Heart right ventricle (tissue), 16 donors: Measurements from ENCODE around the gene WHAMM. TPM values are rescaled to one million over a fixed set of nuclear protein-coding genes. Genes with fewer than 3 reads are reported as not detected.

Experiments
- ATAC-seq, 8 donors: fragments of 200-7000 bp; cut with Tn5 transposase; one replicate each; pipeline ENCODE4 v1.9.1; 2020; ENCODE audit warnings: mild to moderate bottlenecking in 8 of 8, moderate library complexity in 8 of 8, moderate number of reproducible peaks in 1 of 8
- DNase-seq, 2 donors: peaks; one replicate each; pipeline ENCODE4 v3.0.0-alpha.2; 2020
- H3K27ac ChIP-seq, 10 donors: fragments of 200-600 bp; sonication (generic) in 2 of 10; one replicate each; pipeline versions ENCODE4 v1.5.0 to v1.8.0; 2020 to 2022; ENCODE audit warnings: mild to moderate bottlenecking in 3 of 10
- H3K27me3 ChIP-seq, 7 donors: fragments of 200-600 bp; one replicate each; pipeline ENCODE4 v1.8.0; 2021 to 2022; ENCODE audit warnings: mild to moderate bottlenecking in 2 of 7
- H3K36me3 ChIP-seq, 9 donors: fragments of 200-600 bp; sonication (generic) in 1 of 9; one replicate each; pipeline versions ENCODE4 v1.5.0 to v1.8.0; 2020 to 2022; ENCODE audit warnings: mild to moderate bottlenecking in 2 of 9
- H3K4me1 ChIP-seq, 9 donors: fragments of 200-600 bp; sonication (generic) in 1 of 9; one replicate each; pipeline versions ENCODE4 v1.5.0 to v1.8.0; 2020 to 2022; ENCODE audit warnings: mild to moderate bottlenecking in 4 of 9
- H3K4me3 ChIP-seq, 10 donors: fragments of 200-600 bp; sonication (generic) in 2 of 10; one replicate each; pipeline versions ENCODE4 v1.5.0 to v1.8.0; 2020 to 2022; ENCODE audit warnings: mild to moderate bottlenecking in 7 of 10, moderate library complexity in 2 of 10
- H3K9me3 ChIP-seq, 11 donors: fragments of 200-600 bp in 10 of 11; sonication (generic) in 2 of 11; one replicate each; pipeline versions ENCODE4 v1.5.0 to v1.8.0; 2013 to 2022; ENCODE audit warnings: mild to moderate bottlenecking in 2 of 11, control low read depth in 1 of 11, moderate library complexity in 1 of 11
- whole genome bisulfite sequencing, 2 donors: extraction: QIAGEN DNeasy Blood & Tissue Kit; methylation state at CpG; one replicate each; pipeline ENCODE4 v1.1.7; 2013; ENCODE audit warnings: inconsistent platforms in 1 of 2; 5-methylcytosine and 5-hydroxymethylcytosine counted together
- intact Hi-C, 10 donors: fragments of 100-400 bp; cut with DNase I; formaldehyde crosslinking; loops; one replicate each; pipeline versions ENCODE4 v1.11.1 to v1.14.2; 2022
- polyA plus RNA-seq, 2 donors: library from polyadenylated mRNA; stranded (reverse); fragments of 200-250 nt; gene quantifications; one replicate each; pipeline ENCODE4 v1.2.3, GENCODE V29; 2013
- total RNA-seq, 10 donors: library from RNA; stranded (reverse); fragmentation: NEBNext Ultra II Directional in 3 of 10; extraction: Animal tissue kit (Norgen Biotek cat#: 25700) in 3 of 10; gene quantifications; one replicate each; pipeline versions ENCODE4 v1.2.1 to v1.2.4, GENCODE V29; 2021 to 2023
- TF ChIP-seq, protein P1 (sequence below), 9 donors: fragments of 200-600 bp; sonication (generic) in 2 of 9; IDR thresholded peaks; one replicate each; pipeline versions ENCODE4 v1.5.0 to v1.8.0; 2021 to 2022; ENCODE audit warnings: antibody characterized with exemption in 9 of 9, mild to moderate bottlenecking in 5 of 9, moderate library complexity in 1 of 9
- donor health status: Arrhythmogenic right ventricular cardiomyopathy.
- donor health status: ischemic (EF 13 %, LVEDD 7.1; RV severe dilation, severe dysfunction).
- donor health status: healthy with polysubstance abuse.
- donor health status: DM: no; HTN: yes; CAD: no.
- donor health status: DM: no; HTN: no; CAD: no.
- donor health status: ischemic (EF 25% LVEDD 6.9; RV normal size, moderate dysfunction).
- donor health status: ischemic (EF 25% LVEDD 5.7; RV mildly dilated, moderate dysfunction).
- donor health status: healthy.
- donor health status: DM: yes; HTN: yes; CAD: no.
- donor health status: Ischemic cardiomyopathy.
- donor health status: ischemic (EF 35%, LVEDD 5.7; RV mildly dilated, moderate dysfunction).
- donor health status: nonischemic (EF 11% LVEDD 7.7; RV severe dilation, severe dysfunction).
- donor health status: DM: yes; HTN: yes; CAD: no.
- donor health status: PGD.
- donor health status: ischemic (EF 29% LVEDD 5.4; RV normal size, mild dysfunction).
- donor health status: nonischemic (EF 23%, LVEDD 6.1; RV moderate dilation, normal function).

The WHAMM gene
- total and polyA plus RNA-seq, 12 donors: 3.2 to 8.1 (median 6.3) TPM

DNA sequence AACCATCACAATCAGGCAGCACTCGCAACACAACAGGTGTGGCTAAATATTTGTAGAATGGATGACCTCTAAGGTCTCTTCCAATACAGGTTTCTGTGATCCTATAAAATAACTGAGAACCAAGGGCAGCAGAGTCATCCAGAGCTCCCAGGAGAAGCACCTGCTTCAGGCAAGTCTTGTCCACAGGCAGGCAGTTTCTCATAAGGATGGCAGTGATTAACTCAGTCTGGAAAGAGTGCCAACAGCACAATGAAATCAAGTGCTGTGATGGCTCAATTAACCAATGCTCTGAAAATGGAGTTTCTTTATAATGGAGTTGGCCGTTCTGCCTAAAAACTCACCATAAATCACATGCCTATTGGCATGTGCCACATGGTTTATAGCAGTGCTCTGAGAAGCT is 72.3 kb downstream of the WHAMM start:
- TF ChIP-seq, protein P1, sequence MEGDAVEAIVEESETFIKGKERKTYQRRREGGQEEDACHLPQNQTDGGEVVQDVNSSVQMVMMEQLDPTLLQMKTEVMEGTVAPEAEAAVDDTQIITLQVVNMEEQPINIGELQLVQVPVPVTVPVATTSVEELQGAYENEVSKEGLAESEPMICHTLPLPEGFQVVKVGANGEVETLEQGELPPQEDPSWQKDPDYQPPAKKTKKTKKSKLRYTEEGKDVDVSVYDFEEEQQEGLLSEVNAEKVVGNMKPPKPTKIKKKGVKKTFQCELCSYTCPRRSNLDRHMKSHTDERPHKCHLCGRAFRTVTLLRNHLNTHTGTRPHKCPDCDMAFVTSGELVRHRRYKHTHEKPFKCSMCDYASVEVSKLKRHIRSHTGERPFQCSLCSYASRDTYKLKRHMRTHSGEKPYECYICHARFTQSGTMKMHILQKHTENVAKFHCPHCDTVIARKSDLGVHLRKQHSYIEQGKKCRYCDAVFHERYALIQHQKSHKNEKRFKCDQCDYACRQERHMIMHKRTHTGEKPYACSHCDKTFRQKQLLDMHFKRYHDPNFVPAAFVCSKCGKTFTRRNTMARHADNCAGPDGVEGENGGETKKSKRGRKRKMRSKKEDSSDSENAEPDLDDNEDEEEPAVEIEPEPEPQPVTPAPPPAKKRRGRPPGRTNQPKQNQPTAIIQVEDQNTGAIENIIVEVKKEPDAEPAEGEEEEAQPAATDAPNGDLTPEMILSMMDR (IDR thresholded peaks at IDR 0.05): no peak
- Histone ChIP-seq H3K27ac (no peak overlapping the region), H3K27me3 (no peaks in the 10 kb centered on the region), H3K9me3 (no peaks in the 10 kb centered on the region), H3K36me3 (no peaks in the 10 kb centered on the region), H3K4me3 (no peak overlapping the region), H3K4me1 (no peaks in the 10 kb centered on the region)
- no peak for DNase-seq
- WGBS, 2 donors: 93 to 95% methylated on average over 2 of the region's 2 CpGs
- ATAC-seq: no peak
- intact Hi-C loops: no loop called here

DNA sequence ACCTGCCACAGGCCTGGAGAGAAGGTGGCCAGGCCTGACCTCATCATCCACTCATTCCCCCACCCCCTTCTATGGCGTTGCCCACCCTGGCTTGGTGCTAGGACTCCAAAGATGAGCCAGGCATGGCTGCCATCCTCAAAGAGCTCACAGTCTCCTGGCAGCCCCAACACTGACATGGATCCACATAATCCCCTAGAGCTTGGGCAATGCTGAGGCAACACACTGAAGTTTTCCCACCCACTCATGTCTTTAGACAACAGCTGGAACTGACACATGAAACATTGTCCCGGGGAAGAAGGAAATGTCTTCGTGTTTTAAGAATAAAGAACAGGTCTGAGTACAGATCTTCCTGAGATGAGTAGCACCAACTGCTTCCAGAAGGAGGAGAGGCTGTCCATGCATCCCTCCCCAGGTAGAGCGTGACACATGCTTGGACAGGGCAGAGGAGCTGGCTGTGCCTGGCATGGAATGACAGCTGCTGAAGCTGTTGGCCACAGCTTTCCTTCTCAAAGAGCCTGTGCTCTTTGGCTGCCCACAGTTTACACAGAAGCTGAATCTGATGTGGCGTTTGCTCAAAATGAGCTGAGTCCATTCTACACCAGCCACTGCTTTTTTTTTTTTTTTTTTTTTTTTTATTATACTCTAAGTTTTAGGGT is 73.0 kb downstream of the WHAMM start:
- H3K4me1 ChIP-seq: no peaks in the 10 kb centered on the region
- no peak overlapping the region for H3K4me3 ChIP-seq
- ATAC-seq (no peak), DNase-seq (no peak)
- 73 to 76% methylated on average over 5 of the region's 5 CpGs for WGBS, 2 donors
- H3K9me3 ChIP-seq: no peaks in the 10 kb centered on the region
- intact Hi-C loops: no loop called here
- H3K36me3 ChIP-seq: no peaks in the 10 kb centered on the region
- H3K27me3 ChIP-seq: no peaks in the 10 kb centered on the region
- TF ChIP-seq, protein P1 (IDR thresholded peaks at IDR 0.05): no peak
- no peak overlapping the region for H3K27ac ChIP-seq

Other genes starting within 250 kb of the WHAMM start
- gene CPEB1, start 162.3 kb upstream of the WHAMM start, total RNA-seq: 1 to 10 TPM in 7 of 10 donors, under 1 TPM in 3; 0.38 to 5.2 (median 1.5) TPM
- gene CPEB1, start 162.3 kb upstream of the WHAMM start, polyA plus RNA-seq: under 1 TPM; 0.20 to 0.37 TPM
- 1 to 10 TPM in 1 of 10 donors, under 1 TPM in 5, not detected in 4; 0.12 to 1.4 (median 0.40) TPM for gene AP3B2, start 99.8 kb upstream of the WHAMM start, total RNA-seq
- gene AP3B2, start 99.8 kb upstream of the WHAMM start, polyA plus RNA-seq: under 1 TPM; 0.16 to 0.51 TPM
- 100 to 1,000 TPM in 3 of 10 donors, 10 to 100 TPM in 7; 50.3 to 142 (median 88.8) TPM for gene FSD2, start 3.6 kb upstream of the WHAMM start, total RNA-seq
- gene FSD2, start 3.6 kb upstream of the WHAMM start, polyA plus RNA-seq: 10 to 100 TPM in 1 of 2 donors, 1 to 10 TPM in 1; 1.7 to 24.9 TPM
- 10 to 100 TPM; 32.6 to 64.4 (median 49.3) TPM for gene HOMER2, start 143.1 kb downstream of the WHAMM start, total RNA-seq
- gene HOMER2, start 143.1 kb downstream of the WHAMM start, polyA plus RNA-seq: 10 to 100 TPM; 12.3 to 14.1 TPM
- 10 to 100 TPM; 12.4 to 17.8 (median 14.4) TPM for gene RAMAC, start 176.6 kb downstream of the WHAMM start, total RNA-seq
- gene RAMAC, start 176.6 kb downstream of the WHAMM start, polyA plus RNA-seq: 10 to 100 TPM; 11.8 to 20.4 TPM
- gene C15orf40, start 202.0 kb downstream of the WHAMM start, total RNA-seq: 10 to 100 TPM in 6 of 10 donors, 1 to 10 TPM in 4; 7.5 to 19.6 (median 10.5) TPM
- gene C15orf40, start 202.0 kb downstream of the WHAMM start, polyA plus RNA-seq: 10 to 100 TPM; 11.6 to 16.0 TPM